ENCODE results near the gene MPRIP.

DNA sequence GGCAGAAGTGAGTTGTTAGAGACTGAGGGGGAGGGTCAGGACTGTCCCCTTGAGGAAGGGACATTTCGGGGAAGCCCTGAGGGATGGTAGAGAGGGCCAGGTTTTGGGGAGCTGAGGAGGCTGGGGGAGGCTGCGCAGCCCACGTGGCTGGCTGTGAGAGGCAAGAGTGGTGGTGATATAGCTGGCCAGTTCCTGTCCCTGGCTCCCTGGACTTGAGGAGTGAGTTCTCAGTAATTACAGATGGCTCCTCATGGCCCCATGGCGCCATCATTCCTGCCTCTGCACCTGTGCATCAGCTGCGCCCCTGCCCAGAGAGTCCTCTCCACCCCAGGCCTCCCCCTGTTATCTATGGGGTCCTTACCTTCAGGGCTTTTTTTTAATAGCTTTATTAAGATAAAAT is 30.3 kb downstream of the MPRIP start:
- TF ChIP-seq, protein P1, sequence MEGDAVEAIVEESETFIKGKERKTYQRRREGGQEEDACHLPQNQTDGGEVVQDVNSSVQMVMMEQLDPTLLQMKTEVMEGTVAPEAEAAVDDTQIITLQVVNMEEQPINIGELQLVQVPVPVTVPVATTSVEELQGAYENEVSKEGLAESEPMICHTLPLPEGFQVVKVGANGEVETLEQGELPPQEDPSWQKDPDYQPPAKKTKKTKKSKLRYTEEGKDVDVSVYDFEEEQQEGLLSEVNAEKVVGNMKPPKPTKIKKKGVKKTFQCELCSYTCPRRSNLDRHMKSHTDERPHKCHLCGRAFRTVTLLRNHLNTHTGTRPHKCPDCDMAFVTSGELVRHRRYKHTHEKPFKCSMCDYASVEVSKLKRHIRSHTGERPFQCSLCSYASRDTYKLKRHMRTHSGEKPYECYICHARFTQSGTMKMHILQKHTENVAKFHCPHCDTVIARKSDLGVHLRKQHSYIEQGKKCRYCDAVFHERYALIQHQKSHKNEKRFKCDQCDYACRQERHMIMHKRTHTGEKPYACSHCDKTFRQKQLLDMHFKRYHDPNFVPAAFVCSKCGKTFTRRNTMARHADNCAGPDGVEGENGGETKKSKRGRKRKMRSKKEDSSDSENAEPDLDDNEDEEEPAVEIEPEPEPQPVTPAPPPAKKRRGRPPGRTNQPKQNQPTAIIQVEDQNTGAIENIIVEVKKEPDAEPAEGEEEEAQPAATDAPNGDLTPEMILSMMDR (tag by site-specific recombination; IDR thresholded peaks at IDR 0.05): no peak
- TF ChIP-seq, protein P2, sequence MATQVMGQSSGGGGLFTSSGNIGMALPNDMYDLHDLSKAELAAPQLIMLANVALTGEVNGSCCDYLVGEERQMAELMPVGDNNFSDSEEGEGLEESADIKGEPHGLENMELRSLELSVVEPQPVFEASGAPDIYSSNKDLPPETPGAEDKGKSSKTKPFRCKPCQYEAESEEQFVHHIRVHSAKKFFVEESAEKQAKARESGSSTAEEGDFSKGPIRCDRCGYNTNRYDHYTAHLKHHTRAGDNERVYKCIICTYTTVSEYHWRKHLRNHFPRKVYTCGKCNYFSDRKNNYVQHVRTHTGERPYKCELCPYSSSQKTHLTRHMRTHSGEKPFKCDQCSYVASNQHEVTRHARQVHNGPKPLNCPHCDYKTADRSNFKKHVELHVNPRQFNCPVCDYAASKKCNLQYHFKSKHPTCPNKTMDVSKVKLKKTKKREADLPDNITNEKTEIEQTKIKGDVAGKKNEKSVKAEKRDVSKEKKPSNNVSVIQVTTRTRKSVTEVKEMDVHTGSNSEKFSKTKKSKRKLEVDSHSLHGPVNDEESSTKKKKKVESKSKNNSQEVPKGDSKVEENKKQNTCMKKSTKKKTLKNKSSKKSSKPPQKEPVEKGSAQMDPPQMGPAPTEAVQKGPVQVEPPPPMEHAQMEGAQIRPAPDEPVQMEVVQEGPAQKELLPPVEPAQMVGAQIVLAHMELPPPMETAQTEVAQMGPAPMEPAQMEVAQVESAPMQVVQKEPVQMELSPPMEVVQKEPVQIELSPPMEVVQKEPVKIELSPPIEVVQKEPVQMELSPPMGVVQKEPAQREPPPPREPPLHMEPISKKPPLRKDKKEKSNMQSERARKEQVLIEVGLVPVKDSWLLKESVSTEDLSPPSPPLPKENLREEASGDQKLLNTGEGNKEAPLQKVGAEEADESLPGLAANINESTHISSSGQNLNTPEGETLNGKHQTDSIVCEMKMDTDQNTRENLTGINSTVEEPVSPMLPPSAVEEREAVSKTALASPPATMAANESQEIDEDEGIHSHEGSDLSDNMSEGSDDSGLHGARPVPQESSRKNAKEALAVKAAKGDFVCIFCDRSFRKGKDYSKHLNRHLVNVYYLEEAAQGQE (tag by site-specific recombination; IDR thresholded peaks at IDR 0.05): no peak
- TF ChIP-seq PRDM1 (tag by site-specific recombination; IDR thresholded peaks at IDR 0.05) (no peak), SP2 (tag by site-specific recombination; IDR thresholded peaks at IDR 0.05) (no peak), ZNF777 (tag by site-specific recombination; IDR thresholded peaks at IDR 0.05; ENCODE audit: borderline replicate concordance) (no peak), ZNF510 (tag by site-specific recombination; IDR thresholded peaks at IDR 0.05; ENCODE audit: insufficient replicate concordance) (no peak), YY1 (tag by site-specific recombination; IDR thresholded peaks at IDR 0.05) (no peak)
- TF ChIP-seq, protein P3, sequence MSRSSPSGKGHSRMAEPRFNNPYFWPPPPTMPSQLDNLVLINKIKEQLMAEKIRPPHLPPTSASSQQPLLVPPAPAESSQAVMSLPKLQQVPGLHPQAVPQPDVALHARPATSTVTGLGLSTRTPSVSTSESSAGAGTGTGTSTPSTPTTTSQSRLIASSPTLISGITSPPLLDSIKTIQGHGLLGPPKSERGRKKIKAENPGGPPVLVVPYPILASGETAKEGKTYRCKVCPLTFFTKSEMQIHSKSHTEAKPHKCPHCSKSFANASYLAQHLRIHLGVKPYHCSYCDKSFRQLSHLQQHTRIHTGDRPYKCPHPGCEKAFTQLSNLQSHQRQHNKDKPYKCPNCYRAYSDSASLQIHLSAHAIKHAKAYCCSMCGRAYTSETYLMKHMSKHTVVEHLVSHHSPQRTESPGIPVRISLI (tag by site-specific recombination; IDR thresholded peaks at IDR 0.05): no peak
- TF ChIP-seq, protein P4, sequence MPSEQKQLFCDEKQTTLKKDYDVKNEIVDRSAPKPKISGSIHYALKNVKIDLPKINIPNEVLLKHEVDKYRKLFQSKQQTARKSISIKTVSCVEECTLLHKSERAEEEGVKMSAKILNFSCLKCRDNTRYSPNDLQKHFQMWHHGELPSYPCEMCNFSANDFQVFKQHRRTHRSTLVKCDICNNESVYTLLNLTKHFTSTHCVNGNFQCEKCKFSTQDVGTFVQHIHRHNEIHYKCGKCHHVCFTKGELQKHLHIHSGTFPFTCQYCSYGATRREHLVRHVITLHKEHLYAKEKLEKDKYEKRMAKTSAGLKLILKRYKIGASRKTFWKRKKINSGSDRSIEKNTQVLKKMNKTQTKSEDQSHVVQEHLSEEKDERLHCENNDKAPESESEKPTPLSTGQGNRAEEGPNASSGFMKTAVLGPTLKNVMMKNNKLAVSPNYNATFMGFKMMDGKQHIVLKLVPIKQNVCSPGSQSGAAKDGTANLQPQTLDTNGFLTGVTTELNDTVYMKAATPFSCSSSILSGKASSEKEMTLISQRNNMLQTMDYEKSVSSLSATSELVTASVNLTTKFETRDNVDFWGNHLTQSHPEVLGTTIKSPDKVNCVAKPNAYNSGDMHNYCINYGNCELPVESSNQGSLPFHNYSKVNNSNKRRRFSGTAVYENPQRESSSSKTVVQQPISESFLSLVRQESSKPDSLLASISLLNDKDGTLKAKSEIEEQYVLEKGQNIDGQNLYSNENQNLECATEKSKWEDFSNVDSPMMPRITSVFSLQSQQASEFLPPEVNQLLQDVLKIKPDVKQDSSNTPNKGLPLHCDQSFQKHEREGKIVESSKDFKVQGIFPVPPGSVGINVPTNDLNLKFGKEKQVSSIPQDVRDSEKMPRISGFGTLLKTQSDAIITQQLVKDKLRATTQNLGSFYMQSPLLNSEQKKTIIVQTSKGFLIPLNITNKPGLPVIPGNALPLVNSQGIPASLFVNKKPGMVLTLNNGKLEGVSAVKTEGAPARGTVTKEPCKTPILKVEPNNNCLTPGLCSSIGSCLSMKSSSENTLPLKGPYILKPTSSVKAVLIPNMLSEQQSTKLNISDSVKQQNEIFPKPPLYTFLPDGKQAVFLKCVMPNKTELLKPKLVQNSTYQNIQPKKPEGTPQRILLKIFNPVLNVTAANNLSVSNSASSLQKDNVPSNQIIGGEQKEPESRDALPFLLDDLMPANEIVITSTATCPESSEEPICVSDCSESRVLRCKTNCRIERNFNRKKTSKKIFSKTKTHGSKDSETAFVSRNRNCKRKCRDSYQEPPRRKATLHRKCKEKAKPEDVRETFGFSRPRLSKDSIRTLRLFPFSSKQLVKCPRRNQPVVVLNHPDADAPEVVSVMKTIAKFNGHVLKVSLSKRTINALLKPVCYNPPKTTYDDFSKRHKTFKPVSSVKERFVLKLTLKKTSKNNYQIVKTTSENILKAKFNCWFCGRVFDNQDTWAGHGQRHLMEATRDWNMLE (tag by site-specific recombination; conservative IDR thresholded peaks at IDR 0.05; ENCODE audit: low read depth): no peak
- TF ChIP-seq, protein P5, sequence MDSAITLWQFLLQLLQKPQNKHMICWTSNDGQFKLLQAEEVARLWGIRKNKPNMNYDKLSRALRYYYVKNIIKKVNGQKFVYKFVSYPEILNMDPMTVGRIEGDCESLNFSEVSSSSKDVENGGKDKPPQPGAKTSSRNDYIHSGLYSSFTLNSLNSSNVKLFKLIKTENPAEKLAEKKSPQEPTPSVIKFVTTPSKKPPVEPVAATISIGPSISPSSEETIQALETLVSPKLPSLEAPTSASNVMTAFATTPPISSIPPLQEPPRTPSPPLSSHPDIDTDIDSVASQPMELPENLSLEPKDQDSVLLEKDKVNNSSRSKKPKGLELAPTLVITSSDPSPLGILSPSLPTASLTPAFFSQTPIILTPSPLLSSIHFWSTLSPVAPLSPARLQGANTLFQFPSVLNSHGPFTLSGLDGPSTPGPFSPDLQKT (IDR thresholded peaks at IDR 0.05; ENCODE audit: borderline replicate concordance, low read depth, low read length): no peak
- TF ChIP-seq, protein P6, sequence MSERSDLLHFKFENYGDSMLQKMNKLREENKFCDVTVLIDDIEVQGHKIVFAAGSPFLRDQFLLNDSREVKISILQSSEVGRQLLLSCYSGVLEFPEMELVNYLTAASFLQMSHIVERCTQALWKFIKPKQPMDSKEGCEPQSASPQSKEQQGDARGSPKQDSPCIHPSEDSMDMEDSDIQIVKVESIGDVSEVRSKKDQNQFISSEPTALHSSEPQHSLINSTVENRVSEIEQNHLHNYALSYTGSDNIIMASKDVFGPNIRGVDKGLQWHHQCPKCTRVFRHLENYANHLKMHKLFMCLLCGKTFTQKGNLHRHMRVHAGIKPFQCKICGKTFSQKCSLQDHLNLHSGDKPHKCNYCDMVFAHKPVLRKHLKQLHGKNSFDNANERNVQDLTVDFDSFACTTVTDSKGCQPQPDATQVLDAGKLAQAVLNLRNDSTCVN (tag by site-specific recombination; optimal IDR thresholded peaks at IDR 0.05): no peak
